Neural crest cell (in vitro differentiated cells): ENCODE results near the gene COL23A1. TPM values are rescaled to one million over a fixed set of nuclear protein-coding genes. Genes with fewer than 3 reads are reported as not detected.

Experiments
- DNase-seq: peaks from one replicate; pipeline ENCODE4 v3.0.0; 2021; ENCODE audit warnings: low read depth, mixed read lengths, low spot score
- H3K27ac Mint-ChIP-seq: one replicate; pipeline ENCODE4 v1.8.0; 2021; ENCODE audit warnings: mild to moderate bottlenecking, mixed read lengths; ENCODE audit not compliant: unreplicated experiment
- H3K27me3 Mint-ChIP-seq: 2 replicates; pipeline ENCODE4 v1.8.0; 2021; ENCODE audit warnings: low read depth, mild to moderate bottlenecking, mixed read lengths
- H3K36me3 Mint-ChIP-seq: 2 replicates; pipeline ENCODE4 v1.8.0; 2021; ENCODE audit warnings: low read depth, mild to moderate bottlenecking, mixed read lengths
- H3K4me1 Mint-ChIP-seq: 2 replicates; pipeline ENCODE4 v1.8.0; 2021; ENCODE audit warnings: mixed read lengths
- H3K4me3 Mint-ChIP-seq: one replicate; pipeline ENCODE4 v1.8.0; 2021; ENCODE audit warnings: mild to moderate bottlenecking, mixed read lengths
- H3K9me3 Mint-ChIP-seq: 2 replicates; pipeline ENCODE4 v1.8.0; 2021; ENCODE audit warnings: mixed read lengths
- CTCF ChIP-seq: fragments of 200-600 bp; sonication (generic); conservative IDR thresholded peaks from 2 replicates; pipeline ENCODE4 v1.5.0; 2021; ENCODE audit warnings: antibody characterized with exemption, mild to moderate bottlenecking
- total RNA-seq: library from RNA; stranded (reverse); gene quantifications from 2 replicates; pipeline ENCODE4 v1.2.1, GENCODE V29; 2021

COL23A1 gene
- total RNA-seq, 1 donor from 2014 or later: 33.7 TPM

- peak overlapping the region; percentile 56 for H3K4me3 Mint-ChIP-seq
- TF ChIP-seq CTCF: peak; percentile 98
- peak overlapping the region; percentile 93 for H3K27ac Mint-ChIP-seq
- peaks cover 10% of the 10 kb centered on the region for H3K36me3 Mint-ChIP-seq
- peaks cover 7% of the 10 kb centered on the region for H3K27me3 Mint-ChIP-seq
- peaks cover 13% of the 10 kb centered on the region for H3K9me3 Mint-ChIP-seq
- peak; percentile 98 for DNase-seq
- H3K4me1 Mint-ChIP-seq: peaks cover 22% of the 10 kb centered on the region
Observed at GRCh38 chr5:178279723-178280438, 310.3 kb downstream of the COL23A1 start.

DNA sequence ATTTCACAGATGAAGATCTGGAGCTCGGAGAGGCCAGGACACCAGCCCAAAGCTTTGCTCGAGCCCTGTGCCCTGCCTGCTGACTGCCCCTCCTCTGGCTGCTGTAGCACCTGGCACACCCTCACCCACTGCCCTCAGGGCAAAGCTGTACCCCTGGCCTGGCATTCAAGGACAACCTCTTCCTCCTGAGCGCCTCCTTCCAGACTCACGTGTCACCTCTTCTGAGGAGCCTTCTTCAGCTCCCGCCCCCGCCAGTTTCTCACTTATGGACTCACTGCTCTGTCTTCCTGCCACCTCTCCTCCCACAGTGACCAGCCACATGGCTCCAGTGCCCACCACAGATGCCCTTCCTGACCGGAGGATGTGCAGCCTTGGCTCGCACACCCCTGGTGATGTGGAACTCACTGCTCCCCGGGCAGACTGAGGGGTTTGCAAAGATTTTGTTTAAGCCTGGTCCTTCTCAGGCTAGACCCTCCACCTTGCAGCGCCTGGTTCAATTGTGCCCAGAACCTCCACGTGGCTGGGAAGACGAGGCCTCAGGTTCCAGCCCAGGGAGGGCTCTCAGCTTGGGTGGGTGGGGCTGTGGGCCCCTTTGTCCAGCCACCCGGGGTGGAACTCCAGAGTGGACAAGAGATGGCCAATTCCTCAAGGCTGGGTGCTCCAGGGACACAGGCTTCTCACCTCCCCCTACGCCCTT, 311.0 kb downstream of the COL23A1 start:
- peaks cover 10% of the 10 kb centered on the region for H3K36me3 Mint-ChIP-seq
- H3K27me3 Mint-ChIP-seq: peaks cover 7% of the 10 kb centered on the region
- H3K9me3 Mint-ChIP-seq: peaks cover 13% of the 10 kb centered on the region
- TF ChIP-seq CTCF: no peak
- H3K4me1 Mint-ChIP-seq: peaks cover 19% of the 10 kb centered on the region
- no peak overlapping the region for H3K27ac Mint-ChIP-seq
- no peak for DNase-seq
- no peak overlapping the region for H3K4me3 Mint-ChIP-seq

DNA sequence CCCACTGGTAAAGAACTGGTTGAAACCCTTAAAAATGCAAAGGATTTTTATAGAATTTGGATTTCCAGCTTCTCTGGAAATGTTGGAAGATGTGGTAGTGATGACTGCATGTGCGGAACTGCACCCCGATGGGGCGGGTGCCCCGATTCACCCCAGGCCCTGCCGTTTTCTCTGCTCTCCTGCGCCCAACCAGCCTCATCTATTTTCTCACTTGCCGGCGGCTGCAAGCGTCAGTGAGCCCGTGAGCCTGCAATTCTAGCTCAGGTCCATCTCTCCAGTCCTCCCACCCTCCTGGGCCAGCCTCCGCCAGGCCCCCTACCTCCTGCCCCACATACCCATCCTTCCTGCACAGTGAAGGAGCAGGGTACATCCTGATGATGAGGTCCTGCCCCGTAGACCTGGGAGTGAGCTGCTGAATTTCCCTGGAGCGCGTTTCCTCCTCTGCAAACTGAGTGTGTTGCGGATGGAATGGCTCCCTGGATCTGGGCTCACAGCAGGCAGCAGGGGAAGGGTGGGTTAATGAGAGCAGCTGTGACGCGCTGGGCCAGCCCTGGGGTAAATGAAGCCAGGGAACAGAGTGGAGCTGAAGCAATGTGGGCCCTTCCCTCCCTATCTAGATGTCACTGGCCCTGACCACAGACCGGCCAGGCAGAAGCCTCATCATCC, 311.7 kb downstream of the COL23A1 start:
- Mint-ChIP-seq H3K27me3 (peaks cover 7% of the 10 kb centered on the region), H3K4me3 (no peak overlapping the region), H3K4me1 (peaks cover 15% of the 10 kb centered on the region), H3K27ac (no peak overlapping the region), H3K36me3 (peaks cover 6% of the 10 kb centered on the region), H3K9me3 (peaks cover 7% of the 10 kb centered on the region)
- no peak for DNase-seq
- no peak for TF ChIP-seq CTCF

- peaks cover 5% of the 10 kb centered on the region for H3K9me3 Mint-ChIP-seq
- no peak overlapping the region for H3K27ac Mint-ChIP-seq
- peaks cover 7% of the 10 kb centered on the region for H3K27me3 Mint-ChIP-seq
- H3K4me3 Mint-ChIP-seq: no peak overlapping the region
- DNase-seq: no peak
- no peak for TF ChIP-seq CTCF
- H3K4me1 Mint-ChIP-seq: peaks cover 15% of the 10 kb centered on the region
- peaks cover 6% of the 10 kb centered on the region for H3K36me3 Mint-ChIP-seq
Observed at GRCh38 chr5:178277866-178278265, 312.3 kb downstream of the COL23A1 start.

DNA sequence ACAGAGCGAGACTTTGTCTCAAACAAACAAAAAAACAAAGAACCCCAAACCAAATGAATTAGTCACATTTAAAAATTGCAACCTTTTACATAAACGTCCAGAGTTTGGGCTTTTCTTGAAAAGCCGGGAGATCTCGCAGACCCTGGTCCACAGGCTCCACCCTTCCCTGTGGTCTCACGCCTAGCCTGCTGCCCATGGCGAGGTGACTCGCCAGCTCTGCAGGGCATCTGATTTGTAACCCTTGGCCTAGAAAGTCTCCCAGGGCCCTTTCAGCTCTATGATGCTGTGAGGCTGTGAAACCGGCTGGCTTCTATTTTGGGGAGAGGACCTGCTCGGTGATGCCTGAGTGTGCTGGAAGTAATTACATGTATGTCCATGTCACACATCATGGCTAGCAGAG, 312.8 kb downstream of the COL23A1 start:
- Mint-ChIP-seq H3K27me3 (peaks cover 7% of the 10 kb centered on the region), H3K4me3 (no peak overlapping the region), H3K27ac (no peak overlapping the region), H3K9me3 (peaks cover 5% of the 10 kb centered on the region), H3K36me3 (peaks cover 6% of the 10 kb centered on the region), H3K4me1 (peaks cover 15% of the 10 kb centered on the region)
- no peak for DNase-seq
- TF ChIP-seq CTCF: no peak
